Measurements from ENCODE around the gene OTOG.

Gene OTOG

GRCh38 chr11:17504330-17505107, 42.5 kb upstream of the OTOG start:
- TF ChIP-seq TAF1 (IDR thresholded peaks at IDR 0.05; ENCODE audit: borderline replicate concordance, insufficient read depth, low read length) (no peak), POLR2AphosphoS5 (IDR thresholded peaks at IDR 0.05; ENCODE audit: low read depth, low read length) (no peak), FOXP2 (optimal IDR thresholded peaks at IDR 0.05; ENCODE audit: borderline replicate concordance, extremely low read depth, extremely low read length, insufficient read depth) (no peak), SIN3A (IDR thresholded peaks at IDR 0.05; ENCODE audit: borderline replicate concordance, insufficient read depth, low read length) (no peak)
- TF ChIP-seq, protein P1, sequence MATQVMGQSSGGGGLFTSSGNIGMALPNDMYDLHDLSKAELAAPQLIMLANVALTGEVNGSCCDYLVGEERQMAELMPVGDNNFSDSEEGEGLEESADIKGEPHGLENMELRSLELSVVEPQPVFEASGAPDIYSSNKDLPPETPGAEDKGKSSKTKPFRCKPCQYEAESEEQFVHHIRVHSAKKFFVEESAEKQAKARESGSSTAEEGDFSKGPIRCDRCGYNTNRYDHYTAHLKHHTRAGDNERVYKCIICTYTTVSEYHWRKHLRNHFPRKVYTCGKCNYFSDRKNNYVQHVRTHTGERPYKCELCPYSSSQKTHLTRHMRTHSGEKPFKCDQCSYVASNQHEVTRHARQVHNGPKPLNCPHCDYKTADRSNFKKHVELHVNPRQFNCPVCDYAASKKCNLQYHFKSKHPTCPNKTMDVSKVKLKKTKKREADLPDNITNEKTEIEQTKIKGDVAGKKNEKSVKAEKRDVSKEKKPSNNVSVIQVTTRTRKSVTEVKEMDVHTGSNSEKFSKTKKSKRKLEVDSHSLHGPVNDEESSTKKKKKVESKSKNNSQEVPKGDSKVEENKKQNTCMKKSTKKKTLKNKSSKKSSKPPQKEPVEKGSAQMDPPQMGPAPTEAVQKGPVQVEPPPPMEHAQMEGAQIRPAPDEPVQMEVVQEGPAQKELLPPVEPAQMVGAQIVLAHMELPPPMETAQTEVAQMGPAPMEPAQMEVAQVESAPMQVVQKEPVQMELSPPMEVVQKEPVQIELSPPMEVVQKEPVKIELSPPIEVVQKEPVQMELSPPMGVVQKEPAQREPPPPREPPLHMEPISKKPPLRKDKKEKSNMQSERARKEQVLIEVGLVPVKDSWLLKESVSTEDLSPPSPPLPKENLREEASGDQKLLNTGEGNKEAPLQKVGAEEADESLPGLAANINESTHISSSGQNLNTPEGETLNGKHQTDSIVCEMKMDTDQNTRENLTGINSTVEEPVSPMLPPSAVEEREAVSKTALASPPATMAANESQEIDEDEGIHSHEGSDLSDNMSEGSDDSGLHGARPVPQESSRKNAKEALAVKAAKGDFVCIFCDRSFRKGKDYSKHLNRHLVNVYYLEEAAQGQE (IDR thresholded peaks at IDR 0.05; ENCODE audit: insufficient read depth in 1 of 2, low read depth in 2 of 2, low read length in 2 of 2), result no peak

GRCh38 chr11:17505146-17505545, 41.9 kb upstream of the OTOG start:
- TF ChIP-seq, protein P1 (IDR thresholded peaks at IDR 0.05; ENCODE audit: insufficient read depth in 1 of 2, low read depth in 2 of 2, low read length in 2 of 2), result no peak
- TF ChIP-seq TAF1 (IDR thresholded peaks at IDR 0.05; ENCODE audit: borderline replicate concordance, insufficient read depth, low read length), result no peak
- no peak for TF ChIP-seq FOXP2 (optimal IDR thresholded peaks at IDR 0.05; ENCODE audit: borderline replicate concordance, extremely low read depth, extremely low read length, insufficient read depth)

GRCh38 chr11:17506314-17506713, 40.7 kb upstream of the OTOG start:
- TF ChIP-seq FOXP2 (optimal IDR thresholded peaks at IDR 0.05; ENCODE audit: borderline replicate concordance, extremely low read depth, extremely low read length, insufficient read depth) (no peak), POLR2AphosphoS5 (IDR thresholded peaks at IDR 0.05; ENCODE audit: low read depth, low read length) (no peak), SIN3A (IDR thresholded peaks at IDR 0.05; ENCODE audit: borderline replicate concordance, insufficient read depth, low read length) (no peak), TAF1 (IDR thresholded peaks at IDR 0.05; ENCODE audit: borderline replicate concordance, insufficient read depth, low read length) (no peak)
- TF ChIP-seq, protein P1 (IDR thresholded peaks at IDR 0.05; ENCODE audit: insufficient read depth in 1 of 2, low read depth in 2 of 2, low read length in 2 of 2), result no peak

DNA sequence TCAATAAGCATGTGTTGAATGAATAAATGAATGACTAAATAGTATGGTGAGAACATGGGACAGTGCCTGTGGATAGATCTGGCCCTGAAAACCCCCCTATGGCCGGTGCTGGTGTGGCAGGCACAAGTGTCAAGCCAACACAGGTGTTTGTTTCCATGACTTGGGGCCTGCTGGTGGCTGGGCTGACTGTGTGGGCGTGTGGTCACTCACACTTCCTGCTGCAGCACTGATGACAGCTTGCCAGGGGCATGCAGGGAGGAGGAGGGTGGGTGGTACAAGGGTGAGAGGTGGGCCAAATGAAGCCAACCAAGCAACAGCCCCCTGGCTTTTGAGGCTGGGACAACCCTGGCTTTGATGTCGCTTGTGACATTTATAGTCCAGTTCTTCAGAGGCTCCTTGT, 40.1 kb upstream of the OTOG start:
- TF ChIP-seq SIN3A (IDR thresholded peaks at IDR 0.05; ENCODE audit: borderline replicate concordance, insufficient read depth, low read length), result no peak
- TF ChIP-seq TAF1 (IDR thresholded peaks at IDR 0.05; ENCODE audit: borderline replicate concordance, insufficient read depth, low read length), result no peak
- TF ChIP-seq FOXP2 (optimal IDR thresholded peaks at IDR 0.05; ENCODE audit: borderline replicate concordance, extremely low read depth, extremely low read length, insufficient read depth), result no peak
- no peak for TF ChIP-seq POLR2AphosphoS5 (IDR thresholded peaks at IDR 0.05; ENCODE audit: low read depth, low read length)
- TF ChIP-seq, protein P1 (IDR thresholded peaks at IDR 0.05; ENCODE audit: insufficient read depth in 1 of 2, low read depth in 2 of 2, low read length in 2 of 2), result no peak

Data from PFSK-1 (cell line).